ENCODE results near the gene SEMA3B.

The SEMA3B gene

DNA sequence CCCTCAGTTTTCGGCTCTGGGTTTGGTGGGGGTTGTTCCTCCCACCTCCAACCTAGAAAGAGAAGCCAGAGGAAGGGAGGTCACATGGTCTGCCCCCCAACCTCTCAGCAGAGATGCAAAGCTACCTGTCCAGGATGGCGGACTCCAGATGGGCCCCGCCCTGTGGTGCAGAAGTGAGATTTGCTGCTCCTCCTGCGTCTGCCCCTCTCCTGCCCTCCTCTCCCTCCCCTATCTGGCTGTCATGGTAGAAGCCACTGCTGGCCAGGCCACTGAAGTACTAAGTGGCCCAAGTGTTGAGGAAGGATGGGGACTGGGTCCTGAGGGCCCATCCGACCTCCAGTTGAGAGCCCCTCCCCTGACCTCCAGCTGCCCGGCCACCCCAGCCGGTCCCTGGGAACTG is 2.1 kb upstream of the SEMA3B start:
- no peak overlapping the region for H3K4me3 ChIP-seq (ENCODE audit: low read depth, low read length)
- TF ChIP-seq, protein P1, sequence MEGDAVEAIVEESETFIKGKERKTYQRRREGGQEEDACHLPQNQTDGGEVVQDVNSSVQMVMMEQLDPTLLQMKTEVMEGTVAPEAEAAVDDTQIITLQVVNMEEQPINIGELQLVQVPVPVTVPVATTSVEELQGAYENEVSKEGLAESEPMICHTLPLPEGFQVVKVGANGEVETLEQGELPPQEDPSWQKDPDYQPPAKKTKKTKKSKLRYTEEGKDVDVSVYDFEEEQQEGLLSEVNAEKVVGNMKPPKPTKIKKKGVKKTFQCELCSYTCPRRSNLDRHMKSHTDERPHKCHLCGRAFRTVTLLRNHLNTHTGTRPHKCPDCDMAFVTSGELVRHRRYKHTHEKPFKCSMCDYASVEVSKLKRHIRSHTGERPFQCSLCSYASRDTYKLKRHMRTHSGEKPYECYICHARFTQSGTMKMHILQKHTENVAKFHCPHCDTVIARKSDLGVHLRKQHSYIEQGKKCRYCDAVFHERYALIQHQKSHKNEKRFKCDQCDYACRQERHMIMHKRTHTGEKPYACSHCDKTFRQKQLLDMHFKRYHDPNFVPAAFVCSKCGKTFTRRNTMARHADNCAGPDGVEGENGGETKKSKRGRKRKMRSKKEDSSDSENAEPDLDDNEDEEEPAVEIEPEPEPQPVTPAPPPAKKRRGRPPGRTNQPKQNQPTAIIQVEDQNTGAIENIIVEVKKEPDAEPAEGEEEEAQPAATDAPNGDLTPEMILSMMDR (IDR thresholded peaks at IDR 0.05; ENCODE audit: borderline replicate concordance, insufficient read depth, low read depth, low read length): no peak

DNA sequence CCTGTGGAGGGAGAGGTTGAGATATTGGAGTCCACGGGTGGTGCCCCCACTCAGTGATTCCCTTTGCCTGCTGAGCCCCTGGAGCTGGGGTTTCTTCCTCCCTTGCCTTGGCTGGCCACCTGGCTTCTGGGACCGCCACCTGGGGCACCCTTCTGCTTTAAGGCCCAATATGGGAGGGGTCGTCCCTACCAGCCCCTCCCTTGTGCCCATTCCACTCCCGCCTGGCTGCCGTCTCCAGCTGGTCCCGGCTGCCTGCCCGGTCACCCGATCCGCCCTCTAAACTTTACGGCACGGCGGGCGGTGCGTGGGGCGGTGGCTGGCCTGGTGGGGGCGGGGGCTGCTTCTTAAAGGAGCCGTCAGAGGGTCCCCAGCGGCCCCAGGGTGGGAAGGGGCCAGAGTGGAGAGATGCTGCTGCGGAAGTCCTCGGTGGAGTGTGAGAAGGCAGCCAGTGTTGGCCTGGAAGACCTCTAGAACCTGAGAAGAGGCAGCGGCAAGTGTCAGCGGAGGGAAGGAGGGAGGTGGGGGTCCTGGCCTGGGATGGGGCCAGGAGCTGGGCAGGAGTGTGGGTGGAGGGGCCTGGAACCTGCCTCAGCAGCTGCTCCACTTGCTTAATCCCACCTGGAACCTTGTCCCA is 1.6 kb upstream of the SEMA3B start:
- TF ChIP-seq, protein P1 (IDR thresholded peaks at IDR 0.05; ENCODE audit: borderline replicate concordance, insufficient read depth, low read depth, low read length): no peak
- H3K4me3 ChIP-seq (ENCODE audit: low read depth, low read length): no peak overlapping the region

DNA sequence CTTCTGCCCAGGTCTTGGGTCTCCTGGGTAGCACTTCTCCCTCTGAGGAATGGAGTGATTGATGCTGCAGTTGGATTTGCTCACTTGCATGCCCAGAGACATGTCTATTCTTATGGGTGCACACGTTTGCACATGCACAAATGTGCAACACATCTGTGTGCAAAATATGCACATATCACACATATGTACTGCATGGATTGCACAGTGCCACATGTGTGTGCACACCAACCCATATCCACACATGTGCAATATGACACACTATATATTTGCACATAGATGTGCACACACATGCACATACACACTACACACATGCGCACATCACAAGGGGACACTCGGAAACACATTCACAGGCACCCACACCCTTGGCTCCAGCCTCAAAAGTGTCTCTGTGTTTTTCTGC is 671 bp upstream of the SEMA3B start:
- TF ChIP-seq, protein P1 (IDR thresholded peaks at IDR 0.05; ENCODE audit: borderline replicate concordance, insufficient read depth, low read depth, low read length): no peak
- H3K4me3 ChIP-seq (ENCODE audit: low read depth, low read length): no peak overlapping the region

DNA sequence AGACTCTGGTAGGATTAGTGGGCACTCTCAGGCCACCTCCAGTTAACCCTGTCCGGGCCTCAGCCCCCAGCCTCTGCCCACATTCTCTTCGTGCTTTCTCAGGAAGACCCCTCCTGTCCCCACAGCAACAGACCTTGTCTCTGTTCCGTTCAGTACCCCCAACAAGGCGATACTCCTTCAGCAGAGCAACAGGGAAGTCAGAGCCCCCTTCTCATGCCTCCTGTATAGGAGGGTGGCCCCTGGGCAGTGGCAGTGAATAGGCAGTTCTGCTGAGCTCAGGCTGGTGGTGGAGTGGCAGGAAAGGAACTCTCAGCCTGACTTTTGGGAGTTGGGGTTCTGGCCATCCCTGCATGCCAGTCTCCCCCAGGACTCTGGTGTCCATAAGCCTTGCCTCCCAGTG is 513 bp downstream of the SEMA3B start:
- TF ChIP-seq, protein P1 (IDR thresholded peaks at IDR 0.05; ENCODE audit: borderline replicate concordance, insufficient read depth, low read depth, low read length): no peak
- no peak overlapping the region for H3K4me3 ChIP-seq (ENCODE audit: low read depth, low read length)

DNA sequence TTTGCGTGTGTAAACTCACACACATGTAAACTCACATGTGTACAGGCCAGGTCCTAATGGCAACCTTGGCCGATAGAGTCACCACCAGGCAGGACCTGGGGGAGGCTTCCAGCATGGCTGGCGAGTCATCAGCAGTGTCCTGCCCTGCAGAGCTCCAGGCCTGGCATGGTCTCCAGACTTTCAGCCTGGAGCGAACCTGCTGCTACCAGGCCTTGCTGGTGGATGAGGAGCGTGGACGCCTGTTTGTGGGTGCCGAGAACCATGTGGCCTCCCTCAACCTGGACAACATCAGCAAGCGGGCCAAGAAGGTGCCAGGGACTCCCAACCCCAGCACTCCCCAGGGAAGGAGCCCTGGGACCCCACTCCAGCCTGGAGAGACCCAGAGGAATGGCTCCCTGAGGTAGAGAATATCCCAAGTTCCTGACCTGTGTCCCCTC is 1.0 kb downstream of the SEMA3B start:
- H3K4me3 ChIP-seq (ENCODE audit: low read depth, low read length): no peak overlapping the region
- TF ChIP-seq, protein P1 (IDR thresholded peaks at IDR 0.05; ENCODE audit: borderline replicate concordance, insufficient read depth, low read depth, low read length): no peak

DNA sequence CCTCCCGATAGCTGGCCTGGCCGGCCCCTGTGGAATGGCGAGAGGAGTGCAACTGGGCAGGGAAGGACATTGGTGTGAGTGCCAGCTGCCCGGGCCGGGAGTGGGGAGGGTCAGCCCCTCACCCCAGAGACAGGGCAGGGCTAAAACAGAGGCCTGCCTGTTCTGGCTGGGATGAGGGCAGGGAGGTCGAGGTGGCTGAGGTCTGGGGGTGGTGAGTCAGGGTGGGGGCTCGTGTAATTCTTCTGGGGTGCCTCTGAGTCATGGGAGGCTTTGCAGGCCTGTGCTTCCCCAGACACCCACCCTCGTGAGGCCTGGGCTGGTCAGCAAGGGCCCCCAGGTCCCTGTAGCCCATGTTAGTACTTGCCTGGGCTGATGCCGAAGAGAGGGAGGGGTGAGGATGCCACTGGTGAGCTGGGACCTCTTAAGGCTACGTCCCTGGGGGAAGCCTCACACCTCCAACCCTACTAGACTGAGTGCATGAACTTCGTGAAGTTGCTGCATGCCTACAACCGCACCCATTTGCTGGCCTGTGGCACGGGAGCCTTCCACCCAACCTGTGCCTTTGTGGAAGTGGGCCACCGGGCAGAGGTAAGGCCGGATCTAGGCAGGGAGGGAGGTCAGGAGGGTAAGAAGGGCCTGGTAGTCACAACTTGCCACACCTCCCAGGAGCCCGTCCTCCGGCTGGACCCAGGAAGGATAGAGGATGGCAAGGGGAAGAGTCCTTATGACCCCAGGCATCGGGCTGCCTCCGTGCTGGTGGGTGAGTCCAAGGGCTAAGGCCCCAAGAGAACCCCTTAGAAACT is 1.7 kb downstream of the SEMA3B start:
- no peak overlapping the region for H3K4me3 ChIP-seq (ENCODE audit: low read depth, low read length)
- TF ChIP-seq, protein P1 (IDR thresholded peaks at IDR 0.05; ENCODE audit: borderline replicate concordance, insufficient read depth, low read depth, low read length): no peak

All from GM12875 (cell line).